ENCODE measurements around the gene PFKM. TPM values are rescaled to one million over a fixed set of nuclear protein-coding genes. Genes with fewer than 3 reads are reported as not detected.

The PFKM gene
- total RNA-seq, 2 experiments from 2014 or later, result 59.7 to 65.8 TPM

- Mint-ChIP-seq H3K4me1 (ENCODE audit: low read depth) (no peaks in the 10 kb centered on the region), H3K27ac (no peak overlapping the region), H3K9me3 (no peaks in the 10 kb centered on the region), H3K4me3 (no peak overlapping the region), H3K36me3 (ENCODE audit: low read depth) (peaks cover 42% of the 10 kb centered on the region), H3K27me3 (no peaks in the 10 kb centered on the region)
- intact Hi-C loops (cut with micrococcal nuclease), result no loop called here
- TF ChIP-seq, protein P1, sequence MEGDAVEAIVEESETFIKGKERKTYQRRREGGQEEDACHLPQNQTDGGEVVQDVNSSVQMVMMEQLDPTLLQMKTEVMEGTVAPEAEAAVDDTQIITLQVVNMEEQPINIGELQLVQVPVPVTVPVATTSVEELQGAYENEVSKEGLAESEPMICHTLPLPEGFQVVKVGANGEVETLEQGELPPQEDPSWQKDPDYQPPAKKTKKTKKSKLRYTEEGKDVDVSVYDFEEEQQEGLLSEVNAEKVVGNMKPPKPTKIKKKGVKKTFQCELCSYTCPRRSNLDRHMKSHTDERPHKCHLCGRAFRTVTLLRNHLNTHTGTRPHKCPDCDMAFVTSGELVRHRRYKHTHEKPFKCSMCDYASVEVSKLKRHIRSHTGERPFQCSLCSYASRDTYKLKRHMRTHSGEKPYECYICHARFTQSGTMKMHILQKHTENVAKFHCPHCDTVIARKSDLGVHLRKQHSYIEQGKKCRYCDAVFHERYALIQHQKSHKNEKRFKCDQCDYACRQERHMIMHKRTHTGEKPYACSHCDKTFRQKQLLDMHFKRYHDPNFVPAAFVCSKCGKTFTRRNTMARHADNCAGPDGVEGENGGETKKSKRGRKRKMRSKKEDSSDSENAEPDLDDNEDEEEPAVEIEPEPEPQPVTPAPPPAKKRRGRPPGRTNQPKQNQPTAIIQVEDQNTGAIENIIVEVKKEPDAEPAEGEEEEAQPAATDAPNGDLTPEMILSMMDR (IDR thresholded peaks at IDR 0.05), result no peak
- ATAC-seq (no peak), DNase-seq (no peak)
- POLR2A ChIA-PET, result no interaction called here
- CTCF ChIA-PET, result no interaction called here
Observed at GRCh38 chr12:48080821-48081220, 38.3 kb upstream of the PFKM start.

DNA sequence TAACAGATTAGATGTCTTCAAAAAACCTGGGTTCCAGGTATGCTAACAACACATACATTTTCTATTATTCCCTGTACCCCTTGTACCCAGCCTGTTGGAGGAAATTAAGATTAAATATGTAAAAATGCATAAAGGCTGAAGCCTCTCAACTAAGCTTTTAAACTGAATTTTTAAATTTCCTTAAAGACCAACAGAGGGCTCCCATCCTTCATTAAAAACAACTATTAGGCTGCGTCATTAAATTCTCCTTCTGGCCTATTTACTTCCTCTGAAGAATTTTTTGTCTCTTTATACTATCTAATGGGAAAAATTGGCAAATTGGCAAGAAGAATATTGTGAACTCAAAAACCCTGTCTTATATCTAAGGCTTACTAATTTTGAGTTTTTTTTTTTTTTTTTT lies 35.1 kb upstream of the PFKM start:
- ChIA-PET POLR2A (no interaction called here), CTCF (interaction anchor here (0.6 to 1.4 kb wide), 4 partner anchors 22 to 105 kb away, joined by 3 to 5 read pairs (median 4); partner anchors contain the start of gene CCDC184)
- Mint-ChIP-seq H3K4me3 (no peak overlapping the region), H3K27ac (no peak overlapping the region), H3K36me3 (ENCODE audit: low read depth) (peaks cover 40% of the 10 kb centered on the region), H3K9me3 (no peaks in the 10 kb centered on the region), H3K27me3 (no peaks in the 10 kb centered on the region), H3K4me1 (ENCODE audit: low read depth) (no peaks in the 10 kb centered on the region)
- DNase-seq, result no peak
- intact Hi-C loops (cut with micrococcal nuclease), result no loop called here
- ATAC-seq, result no peak
- TF ChIP-seq, protein P1 (IDR thresholded peaks at IDR 0.05), result peak; percentile 19

DNA sequence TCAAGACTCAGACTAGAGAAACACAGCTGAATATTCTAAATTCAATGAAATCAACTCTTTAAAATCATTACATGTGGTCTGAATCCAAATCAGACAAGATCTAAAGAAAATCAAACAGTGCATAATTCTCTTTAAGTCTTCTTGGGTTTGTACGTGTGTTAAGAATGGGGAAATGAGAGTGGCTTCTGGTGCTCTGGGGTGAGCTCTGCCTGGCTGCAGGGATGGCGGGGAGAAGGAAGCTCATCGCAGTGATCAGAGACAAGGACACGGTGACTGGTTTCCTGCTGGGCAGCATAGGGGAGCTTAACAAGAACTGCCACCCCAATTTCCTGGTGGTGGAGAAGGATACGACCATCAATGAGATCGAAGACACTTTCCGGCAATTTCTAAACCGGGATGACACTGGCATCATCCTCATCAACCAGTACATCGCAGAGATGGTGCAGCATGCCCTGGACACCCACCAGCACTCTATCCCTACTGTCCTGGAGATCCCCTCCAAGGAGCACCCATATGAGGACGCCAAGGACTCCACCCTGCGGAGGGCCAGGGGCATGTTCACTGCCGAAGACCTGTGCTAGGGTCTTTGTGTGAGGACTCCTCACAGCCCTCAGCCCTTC lies 34.2 kb upstream of the PFKM start:
- ChIA-PET POLR2A (no interaction called here), CTCF (interaction anchor here (1.1 to 1.4 kb wide), 2 partner anchors 23 to 104 kb away, joined by 3 to 4 read pairs; no protein-coding TSS in a partner anchor)
- H3K4me1 Mint-ChIP-seq (ENCODE audit: low read depth), result no peaks in the 10 kb centered on the region
- no peak overlapping the region for H3K4me3 Mint-ChIP-seq
- peaks cover 38% of the 10 kb centered on the region for H3K36me3 Mint-ChIP-seq (ENCODE audit: low read depth)
- ATAC-seq (no peak), DNase-seq (no peak)
- no peak overlapping the region for H3K27ac Mint-ChIP-seq
- H3K9me3 Mint-ChIP-seq, result no peaks in the 10 kb centered on the region
- intact Hi-C loops (cut with micrococcal nuclease), result no loop called here
- H3K27me3 Mint-ChIP-seq, result no peaks in the 10 kb centered on the region
- TF ChIP-seq, protein P1 (IDR thresholded peaks at IDR 0.05), result no peak

DNA sequence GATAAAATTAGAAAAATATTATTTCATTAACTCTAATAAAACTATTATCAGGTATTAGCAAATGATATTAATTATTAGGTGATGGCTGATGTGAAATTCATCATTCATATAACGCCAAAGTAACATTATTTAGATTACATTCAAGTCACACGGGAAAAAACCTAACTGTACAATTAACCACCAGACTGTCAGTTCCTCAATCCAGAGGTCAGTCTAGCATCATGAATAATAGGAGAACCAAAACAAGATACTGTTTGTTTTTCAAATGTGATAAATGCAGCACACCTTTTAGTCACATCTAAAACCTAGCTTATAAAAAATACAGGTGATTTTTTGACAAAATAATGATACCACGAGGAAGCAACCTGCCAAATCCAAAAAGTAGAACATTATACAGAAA lies 32.8 kb upstream of the PFKM start:
- TF ChIP-seq, protein P1 (IDR thresholded peaks at IDR 0.05), result no peak
- no peak overlapping the region for H3K27ac Mint-ChIP-seq
- ChIA-PET POLR2A (no interaction called here), CTCF (interaction anchor here (1.6 kb wide), 1 partner anchor 79 kb away, joined by 5 read pairs; no protein-coding TSS in a partner anchor)
- no peaks in the 10 kb centered on the region for H3K4me1 Mint-ChIP-seq (ENCODE audit: low read depth)
- H3K36me3 Mint-ChIP-seq (ENCODE audit: low read depth), result peaks cover 33% of the 10 kb centered on the region
- intact Hi-C loops (cut with micrococcal nuclease), result no loop called here
- ATAC-seq (no peak), DNase-seq (no peak)
- H3K9me3 Mint-ChIP-seq, result no peaks in the 10 kb centered on the region
- no peaks in the 10 kb centered on the region for H3K27me3 Mint-ChIP-seq
- no peak overlapping the region for H3K4me3 Mint-ChIP-seq

- DNase-seq (no peak), ATAC-seq (no peak)
- Mint-ChIP-seq H3K36me3 (ENCODE audit: low read depth) (peaks cover 19% of the 10 kb centered on the region), H3K27ac (no peak overlapping the region), H3K4me3 (no peak overlapping the region), H3K27me3 (no peaks in the 10 kb centered on the region), H3K4me1 (ENCODE audit: low read depth) (no peaks in the 10 kb centered on the region), H3K9me3 (no peaks in the 10 kb centered on the region)
- ChIA-PET CTCF (no interaction called here), POLR2A (interaction anchor here (0.6 to 1.2 kb wide), 2 partner anchors 10 to 67 kb away, joined by 3 read pairs; no protein-coding TSS in a partner anchor)
- TF ChIP-seq, protein P1 (IDR thresholded peaks at IDR 0.05), result no peak
- intact Hi-C loops (cut with micrococcal nuclease), result no loop called here
Observed at GRCh38 chr12:48092611-48093010, 26.6 kb upstream of the PFKM start.
